Esophagus muscularis mucosa (tissue), 4 donors: ENCODE data around the gene BTBD8.

Experiments
- CTCF ChIP-seq, 3 experiments: fragments of 200-600 bp in 2 of 3; fragments of 450-650 bp in 1 of 3; sonication (generic) in 2 of 3; IDR thresholded peaks; one replicate each; pipeline ENCODE4 v1.5.1; 2017 to 2019; ENCODE audit warnings: antibody characterized with exemption in 3 of 3, mild to moderate bottlenecking in 2 of 3, moderate library complexity in 1 of 3
- EP300 ChIP-seq: sonication (generic); formaldehyde crosslinking; IDR thresholded peaks from one replicate; pipeline ENCODE4 v1.6.1; 2017; ENCODE audit warnings: antibody characterized with exemption
- POLR2A ChIP-seq: fragments of 450-650 bp; IDR thresholded peaks from one replicate; pipeline ENCODE4 v1.6.1; 2017; ENCODE audit warnings: antibody characterized with exemption, moderate library complexity, mild to moderate bottlenecking, low read depth
- POLR2AphosphoS5 ChIP-seq, 2 donors: sonication (generic); formaldehyde crosslinking; IDR thresholded peaks; one replicate each; pipeline ENCODE4 v1.6.1; 2017; ENCODE audit warnings: antibody characterized with exemption in 2 of 2

- no peak for TF ChIP-seq POLR2A
- TF ChIP-seq CTCF (IDR thresholded peaks at IDR 0.05), result no peak
- no peak for TF ChIP-seq POLR2AphosphoS5 (IDR thresholded peaks at IDR 0.05)
- no peak for TF ChIP-seq EP300
Measured at GRCh38 chr1:92136341-92136740, 56.2 kb downstream of the BTBD8 start.
